HG03457 (cell line): Measurements from ENCODE around the gene RASL10A.

Experiments
- ATAC-seq: cut with Tn5 transposase; IDR thresholded peaks from one replicate; pipeline ENCODE4 v1.9.1; 2021; ENCODE audit warnings: moderate number of reproducible peaks; ENCODE audit not compliant: unreplicated experiment

The RASL10A gene

GRCh38 chr22:29325356-29325755, 9.9 kb upstream of the RASL10A start:
- no peak for ATAC-seq

DNA sequence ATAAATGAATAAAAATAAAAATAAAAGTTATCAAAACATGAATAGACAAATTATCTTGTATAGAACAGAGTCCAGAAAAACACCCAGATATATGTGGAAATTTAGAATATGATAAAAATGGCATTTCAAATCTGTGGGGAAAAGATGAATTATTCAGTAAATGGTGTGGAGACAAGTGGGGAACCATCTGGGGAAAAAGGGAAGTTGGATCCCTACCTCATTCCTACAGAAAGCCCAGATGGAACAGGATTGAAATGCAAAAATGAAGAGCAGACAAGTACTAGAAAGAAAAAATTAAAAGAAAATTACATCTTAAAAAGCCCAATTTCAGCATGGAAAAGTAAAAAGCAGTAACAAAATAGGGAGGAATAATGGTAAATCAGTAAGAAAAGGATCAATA, 8.1 kb upstream of the RASL10A start:
- no peak for ATAC-seq

- ATAC-seq, result no peak
Observed at GRCh38 chr22:29320546-29320945, 5.0 kb upstream of the RASL10A start.

DNA sequence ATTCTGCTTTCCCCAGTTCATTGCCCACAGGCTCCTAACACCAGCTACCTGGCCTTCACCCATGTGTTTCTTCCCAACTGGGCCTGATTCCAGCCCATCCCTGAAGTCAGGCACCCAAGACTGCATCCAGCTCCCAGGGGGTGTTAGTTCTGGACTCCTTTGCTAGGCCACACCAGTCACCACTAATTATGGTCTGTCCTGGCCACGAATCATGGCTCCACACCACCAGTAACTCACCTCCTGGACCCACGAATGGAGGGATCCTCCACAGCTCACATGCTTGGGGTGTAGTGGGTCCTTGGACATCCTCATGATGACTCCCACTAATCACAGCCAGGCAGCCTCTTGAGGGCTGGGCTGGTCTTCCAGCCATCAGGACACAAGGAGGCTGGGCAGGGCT, 3.6 kb upstream of the RASL10A start:
- ATAC-seq, result no peak

DNA sequence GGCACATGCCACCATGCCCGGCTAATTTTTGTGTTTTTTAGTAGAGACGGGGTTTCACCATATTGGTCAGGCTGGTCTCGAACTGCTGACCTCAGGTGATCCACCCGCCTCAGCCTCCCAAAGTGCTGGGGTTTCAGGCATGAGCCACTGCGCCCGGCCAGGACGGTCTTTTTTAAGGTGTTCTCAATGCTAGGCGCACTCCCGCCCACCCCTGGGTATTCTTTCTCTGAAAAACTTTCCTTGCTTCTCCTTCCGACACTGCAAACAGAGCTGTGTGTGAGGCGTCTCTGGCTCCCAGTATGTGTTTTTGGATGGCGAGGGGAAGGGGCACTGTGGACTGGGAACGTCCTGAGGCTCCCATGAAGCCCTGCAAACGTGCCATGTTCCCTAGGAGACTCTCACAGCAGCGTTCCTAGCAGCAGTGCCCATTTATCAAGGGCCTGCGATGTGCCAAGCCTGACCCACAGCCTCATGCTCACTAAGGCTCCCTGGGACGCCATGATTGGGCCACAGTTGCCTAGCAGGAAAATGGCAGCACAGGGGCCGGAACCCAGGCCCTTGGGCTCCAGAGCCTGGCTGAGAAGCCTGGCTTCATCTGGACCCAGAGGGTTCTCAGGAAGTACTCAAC, 2.4 kb upstream of the RASL10A start:
- no peak for ATAC-seq

DNA sequence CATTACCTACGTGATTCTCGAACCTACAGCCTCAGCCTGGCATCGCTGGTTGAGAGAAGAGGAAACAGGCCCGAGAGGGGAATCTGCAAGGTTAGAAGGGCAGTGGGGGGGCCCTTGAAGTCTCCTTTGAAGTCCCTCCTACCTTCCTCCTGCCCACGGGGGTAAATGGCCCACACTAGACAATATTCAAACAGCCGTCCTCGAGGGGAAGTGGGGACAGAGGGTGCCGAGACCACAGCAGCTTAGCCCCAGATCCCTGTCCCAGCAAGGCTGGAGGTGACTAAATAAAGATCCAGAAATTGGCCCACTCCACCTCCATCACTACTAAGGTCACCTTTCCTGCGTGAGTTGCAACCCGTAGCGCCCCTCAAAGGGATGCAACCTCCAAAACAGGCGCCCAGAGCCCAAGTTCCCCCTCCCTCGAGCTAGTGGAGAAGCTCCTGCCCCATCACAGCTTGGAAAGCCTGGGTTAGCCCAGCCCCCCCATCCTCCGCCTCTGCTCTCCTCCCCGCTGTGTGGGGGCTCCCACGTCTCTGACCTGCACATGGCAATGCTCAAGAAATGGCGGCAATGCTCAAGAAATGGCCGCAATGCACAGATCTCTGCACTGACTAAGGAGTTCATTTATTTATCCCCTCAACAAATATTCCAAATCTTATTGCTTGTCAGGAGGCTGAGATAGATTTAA, 788 bp upstream of the RASL10A start:
- no peak for ATAC-seq

DNA sequence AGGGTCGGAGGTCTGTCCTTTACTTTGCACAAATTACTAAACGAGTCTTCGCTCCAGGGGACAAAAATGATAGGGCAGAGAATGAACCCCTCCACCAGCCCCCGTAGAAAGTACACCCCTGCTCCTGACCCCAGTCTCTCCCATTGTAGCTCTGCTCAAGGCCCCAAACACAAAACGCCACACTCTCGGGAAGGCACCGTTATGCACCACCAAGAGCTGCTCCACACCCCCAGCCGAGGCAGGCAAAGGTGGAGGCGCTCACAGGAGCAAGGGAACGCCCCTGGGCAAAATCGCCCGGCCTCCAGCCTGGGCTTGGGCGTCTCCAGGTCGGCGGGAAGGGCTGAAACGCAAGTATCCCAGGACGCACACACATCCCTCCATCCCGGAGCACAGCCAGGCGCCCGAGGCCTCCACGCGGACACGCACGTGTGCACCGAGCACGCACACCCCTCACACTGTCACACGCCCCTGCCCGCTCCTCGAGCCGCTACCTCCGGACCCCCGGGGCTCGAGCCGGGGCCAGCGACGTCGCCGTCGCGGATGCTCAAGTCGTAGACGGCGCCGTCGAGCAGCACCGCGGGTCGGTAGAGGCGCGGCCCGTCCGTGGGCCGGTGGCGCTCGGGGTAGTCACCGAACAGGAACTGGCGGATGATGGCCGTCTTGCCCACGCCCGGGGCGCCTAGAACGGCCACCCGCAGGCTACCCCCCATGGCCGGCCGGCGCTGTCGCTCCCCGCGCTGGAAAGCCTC, 786 bp downstream of the RASL10A start:
- ATAC-seq, result no peak

DNA sequence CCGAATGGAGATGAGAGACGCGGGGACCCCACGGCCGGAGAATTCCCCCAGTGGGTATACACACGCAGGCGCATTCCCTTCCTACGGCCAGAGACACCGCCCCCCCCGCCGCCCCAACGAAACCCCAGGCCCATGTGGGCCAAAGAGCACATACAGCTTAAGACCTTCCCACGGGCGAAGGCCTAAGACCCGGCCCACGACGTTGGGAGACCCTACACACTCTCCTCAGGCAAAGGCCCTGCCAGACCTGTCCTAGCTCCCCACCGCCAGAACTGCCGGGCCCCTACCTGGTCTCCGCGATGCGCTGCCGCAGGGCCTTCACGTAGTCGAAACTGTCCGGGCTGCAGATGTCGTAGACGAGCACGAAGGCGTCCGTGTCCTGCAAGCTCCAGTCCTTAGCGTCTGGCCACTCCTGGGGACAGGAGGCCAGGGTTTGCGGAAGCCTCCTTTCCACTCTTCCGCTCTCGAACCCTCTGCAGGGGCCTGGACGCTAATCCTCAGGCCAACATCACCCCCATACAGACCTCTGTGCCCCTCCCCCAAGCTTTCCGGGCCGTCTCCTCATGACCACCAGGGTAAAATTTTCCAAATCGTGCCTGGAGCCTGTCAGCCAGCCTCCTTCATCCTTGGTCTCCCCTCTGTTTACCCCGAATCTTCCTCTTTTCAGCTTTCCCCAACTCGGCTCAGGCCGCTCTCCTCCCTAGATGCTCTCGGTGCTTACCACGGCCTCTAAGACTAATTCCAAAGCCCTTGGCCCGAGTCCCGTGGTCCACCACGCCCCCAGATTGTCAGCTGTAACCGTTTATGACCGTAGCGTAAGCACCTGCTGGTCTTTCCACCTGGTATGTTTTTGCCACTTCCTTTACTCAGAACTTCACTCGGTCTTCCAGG, 1.7 kb downstream of the RASL10A start:
- no peak for ATAC-seq

DNA sequence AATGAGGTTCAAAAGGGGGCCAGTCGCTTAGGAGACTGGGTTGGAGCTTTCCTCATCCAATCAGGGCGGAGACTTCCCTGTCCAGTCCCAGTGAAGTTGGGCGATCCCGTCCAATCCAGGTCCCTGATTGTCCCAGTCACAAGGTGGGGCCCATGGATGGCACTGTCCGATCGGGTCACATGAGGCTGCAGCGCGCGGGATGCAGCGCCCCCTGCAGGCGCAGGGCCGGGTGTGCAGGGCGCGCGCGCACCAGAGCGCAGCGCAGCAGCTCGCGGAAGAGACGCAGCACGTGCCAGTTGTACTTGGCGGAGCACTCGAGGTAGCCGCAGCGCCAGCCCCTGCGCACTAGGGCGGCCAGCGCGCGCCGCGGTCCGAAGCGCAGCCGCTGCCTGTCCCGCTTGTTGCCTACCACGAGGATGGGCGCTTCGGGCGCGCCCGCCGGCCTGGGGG, 2.3 kb downstream of the RASL10A start:
- no peak for ATAC-seq

DNA sequence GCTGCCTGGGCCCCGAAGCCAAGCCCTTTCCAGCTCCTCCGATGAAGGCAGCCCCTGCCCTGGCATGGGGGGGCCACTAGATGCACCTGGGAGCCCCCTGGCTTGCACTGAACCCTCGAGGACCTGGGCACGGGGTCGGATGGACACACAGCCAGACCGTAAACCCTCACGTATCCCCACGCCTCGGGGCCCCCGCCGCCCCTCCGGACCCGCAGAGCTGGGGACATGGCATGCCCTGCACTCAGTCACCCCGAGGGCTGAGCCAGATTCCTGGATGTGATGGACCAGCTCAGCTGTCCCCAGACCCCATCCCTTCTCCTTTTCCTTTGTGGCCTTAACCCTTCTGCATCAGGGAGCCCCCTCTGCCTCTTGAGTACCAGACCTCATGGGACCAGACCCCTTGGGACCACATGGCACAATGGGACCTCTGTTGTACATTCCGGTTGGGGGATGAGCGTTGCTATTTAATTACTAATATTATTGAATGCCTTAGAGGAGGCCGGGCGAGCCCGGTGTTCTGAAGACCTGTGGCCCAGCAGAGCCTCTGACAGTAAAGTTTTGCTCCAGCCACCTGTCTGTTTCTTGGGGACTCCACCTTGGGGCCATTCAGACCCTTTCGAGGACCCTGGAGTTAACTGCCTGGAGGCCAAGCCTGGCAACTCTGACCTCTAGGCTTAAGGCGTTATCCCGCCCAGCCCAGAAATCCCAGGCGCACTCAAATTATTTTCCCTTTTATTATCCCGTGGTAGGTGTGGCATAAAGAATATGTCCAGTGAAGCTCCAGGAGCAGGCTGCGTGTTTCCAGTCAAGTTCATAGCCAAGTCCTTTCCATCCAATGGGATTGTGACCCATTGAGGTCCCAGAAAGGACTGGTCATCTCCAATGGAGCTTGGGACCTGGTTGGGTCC, 3.0 kb downstream of the RASL10A start:
- no peak for ATAC-seq

DNA sequence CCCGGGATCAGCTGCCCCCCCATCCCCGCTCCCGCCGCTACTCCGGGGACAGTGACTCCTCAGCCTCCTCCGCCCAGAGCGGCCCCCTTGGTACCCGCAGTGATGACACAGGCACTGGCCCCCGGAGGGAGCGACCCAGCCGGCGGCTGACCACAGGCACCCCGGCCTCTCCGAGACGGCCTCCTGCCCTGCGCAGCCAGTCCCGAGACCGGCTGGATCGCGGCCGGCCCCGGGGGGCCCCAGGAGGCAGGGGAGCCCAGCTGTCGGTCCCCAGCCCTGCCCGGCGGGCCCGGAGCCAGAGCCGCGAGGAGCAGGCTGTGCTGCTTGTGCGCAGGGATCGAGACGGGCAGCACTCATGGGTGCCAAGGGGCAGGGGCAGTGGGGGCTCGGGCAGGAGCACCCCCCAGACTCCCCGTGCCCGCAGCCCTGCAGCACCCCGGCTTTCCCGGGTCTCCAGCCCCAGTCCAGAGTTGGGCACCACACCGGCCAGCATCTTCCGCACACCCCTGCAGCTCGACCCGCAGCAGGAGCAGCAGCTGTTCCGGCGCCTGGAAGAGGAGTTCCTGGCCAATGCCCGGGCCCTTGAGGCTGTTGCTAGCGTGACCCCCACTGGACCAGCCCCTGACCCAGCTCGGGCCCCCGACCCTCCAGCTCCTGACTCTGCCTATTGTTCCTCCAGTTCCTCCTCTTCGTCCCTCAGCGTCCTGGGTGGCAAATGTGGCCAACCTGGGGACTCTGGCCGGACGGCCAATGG, 3.9 kb downstream of the RASL10A start:
- ATAC-seq, result no peak

DNA sequence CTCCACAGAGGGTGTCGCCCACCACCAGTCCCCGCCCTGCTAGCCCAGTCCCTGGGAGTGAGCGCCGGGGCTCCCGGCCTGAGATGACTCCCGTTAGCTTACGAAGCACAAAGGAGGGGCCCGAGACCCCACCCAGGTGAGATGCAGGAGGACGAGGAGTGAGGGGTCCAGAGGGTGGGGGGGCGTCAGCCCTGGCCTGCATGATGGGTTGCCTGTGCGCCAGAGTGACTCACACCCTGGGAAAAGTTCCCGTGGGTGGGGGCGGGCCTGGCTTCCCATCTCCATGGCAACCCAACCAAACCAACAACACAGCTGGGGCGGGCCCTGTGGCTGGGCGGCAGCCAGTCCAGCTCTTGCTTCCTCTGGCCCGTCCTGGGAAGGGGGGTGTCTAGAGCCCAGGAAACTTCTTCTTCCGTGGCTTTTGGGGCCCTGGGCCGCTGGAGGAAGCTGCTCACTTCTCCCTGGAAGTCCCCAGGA, 4.6 kb downstream of the RASL10A start:
- ATAC-seq, result no peak

- ATAC-seq, result no peak
Observed at GRCh38 chr22:29310065-29310862, 5.2 kb downstream of the RASL10A start.

GRCh38 chr22:29309332-29310064, 6.0 kb downstream of the RASL10A start:
- ATAC-seq, result no peak

DNA sequence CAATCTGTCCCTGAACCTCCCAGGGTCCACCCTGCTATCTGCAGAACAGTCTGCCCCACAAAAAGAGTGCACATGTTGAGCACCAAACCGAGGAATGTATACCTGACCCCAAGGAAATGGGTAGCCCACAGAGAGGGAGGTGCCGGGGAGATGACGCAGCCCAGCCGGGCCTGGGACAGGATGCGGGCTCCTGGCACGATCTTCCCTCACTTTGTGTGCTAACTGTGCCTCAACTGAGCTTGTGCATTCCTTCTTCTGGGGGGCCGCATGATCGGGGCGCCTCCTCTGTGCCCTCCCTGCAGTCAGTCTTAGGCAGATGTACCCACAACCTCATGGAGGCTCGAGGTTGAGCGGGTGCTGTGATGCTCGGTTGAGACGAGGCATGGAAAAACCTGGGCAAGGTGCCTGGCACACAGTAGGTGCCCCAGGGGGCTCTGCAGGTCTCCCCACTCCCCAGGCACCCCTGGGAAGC, 6.7 kb downstream of the RASL10A start:
- no peak for ATAC-seq

GRCh38 chr22:29308148-29308790, 7.2 kb downstream of the RASL10A start:
- ATAC-seq, result no peak

GRCh38 chr22:29307596-29308147, 7.8 kb downstream of the RASL10A start:
- ATAC-seq, result no peak
